GM20000 (cell line): ENCODE results near the gene NECTIN4.

Source experiments
- DNase-seq: peaks from one replicate; pipeline ENCODE4 v3.0.0; 2012; ENCODE audit warnings: low spot score
- CTCF ChIP-seq: IDR thresholded peaks from 2 replicates; pipeline ENCODE4 v1.5.1; 2012; ENCODE audit warnings: mild to moderate bottlenecking, control low read depth; ENCODE audit errors: extremely low read depth, missing control alignments

The NECTIN4 gene

GRCh38 chr1:161039546-161039945, 49.8 kb downstream of the NECTIN4 start:
- DNase-seq: no peak
- TF ChIP-seq CTCF: no peak

GRCh38 chr1:161039154-161039545, 50.2 kb downstream of the NECTIN4 start:
- no peak for DNase-seq
- TF ChIP-seq CTCF: no peak

- peak; percentile 92 for DNase-seq
- TF ChIP-seq CTCF: no peak
Observed at GRCh38 chr1:161038523-161039153, 50.7 kb downstream of the NECTIN4 start, which contains the start of gene TSTD1. TSS of gene TSTD1 (minus strand) at chr1:161038964. CDS start at chr1:161038889, 75 bp downstream.

- no peak for DNase-seq
- TF ChIP-seq CTCF: no peak
Observed at GRCh38 chr1:161037661-161038522, 51.5 kb downstream of the NECTIN4 start.

GRCh38 chr1:161033751-161034150, 55.6 kb downstream of the NECTIN4 start:
- no peak for DNase-seq
- no peak for TF ChIP-seq CTCF

GRCh38 chr1:161032409-161032808, 56.9 kb downstream of the NECTIN4 start:
- no peak for DNase-seq

More at GRCh38 chr1:161032409-161032808, 56.9 kb downstream of the NECTIN4 start:
- TF ChIP-seq CTCF: no peak
